Cerebellar nuclear complex (tissue), 1 donor: Measurements from ENCODE around the gene LIX1.
"Not testable (repeated sequence)": the region's sequence is repeated elsewhere in the genome, so short reads cannot be mapped to it uniquely, and the experiment has no call there.

Experiments
- DNase-seq, 2 experiments: peaks; one replicate each; lab custom pipeline; 2025; lab: John Stamatoyannopoulos, UW

LIX1 gene

GRCh38 chr5:97102010-97102470 is 40.4 kb downstream of the LIX1 start:
- no peak for DNase-seq

- no peak for DNase-seq
Observed at GRCh38 chr5:97101189-97101910, 41.1 kb downstream of the LIX1 start.

GRCh38 chr5:97100476-97100875 is 41.9 kb downstream of the LIX1 start:
- DNase-seq = no peak

- DNase-seq = no peak
Observed at GRCh38 chr5:97098922-97099321, 43.5 kb downstream of the LIX1 start.

GRCh38 chr5:97097326-97098230 is 44.8 kb downstream of the LIX1 start:
- DNase-seq = no peak

GRCh38 chr5:97096846-97097245 is 45.6 kb downstream of the LIX1 start:
- no peak for DNase-seq

- DNase-seq = no peak
Observed at GRCh38 chr5:97096191-97096590, 46.2 kb downstream of the LIX1 start.

- DNase-seq = no peak
Observed at GRCh38 chr5:97095318-97095732, 47.1 kb downstream of the LIX1 start.

- DNase-seq = no peak
Observed at GRCh38 chr5:97094579-97095317, 47.7 kb downstream of the LIX1 start.

GRCh38 chr5:97093193-97093592 is 49.2 kb downstream of the LIX1 start:
- no peak for DNase-seq

GRCh38 chr5:97090944-97091343 is 51.5 kb downstream of the LIX1 start:
- DNase-seq = no peak

- DNase-seq = no peak
Observed at GRCh38 chr5:97089149-97089801, 53.1 kb downstream of the LIX1 start.

GRCh38 chr5:97088774-97089148 is 53.6 kb downstream of the LIX1 start:
- DNase-seq = no peak

GRCh38 chr5:97087138-97087537 is 55.3 kb downstream of the LIX1 start:
- no peak for DNase-seq

- DNase-seq = no peak
Observed at GRCh38 chr5:97085459-97086181, 56.8 kb downstream of the LIX1 start.

- DNase-seq = not testable (repeated sequence)
Observed at GRCh38 chr5:97084782-97085458, 57.5 kb downstream of the LIX1 start.

- DNase-seq = no peak
Observed at GRCh38 chr5:97078958-97079743, 63.3 kb downstream of the LIX1 start.

- no peak for DNase-seq
Observed at GRCh38 chr5:97077246-97077645, 65.2 kb downstream of the LIX1 start.

- no peak for DNase-seq
Observed at GRCh38 chr5:97076098-97076497, 66.3 kb downstream of the LIX1 start.

GRCh38 chr5:97075649-97076048 is 66.8 kb downstream of the LIX1 start:
- DNase-seq = no peak
